ENCODE results near the gene SPINK14.

Gene SPINK14

DNA sequence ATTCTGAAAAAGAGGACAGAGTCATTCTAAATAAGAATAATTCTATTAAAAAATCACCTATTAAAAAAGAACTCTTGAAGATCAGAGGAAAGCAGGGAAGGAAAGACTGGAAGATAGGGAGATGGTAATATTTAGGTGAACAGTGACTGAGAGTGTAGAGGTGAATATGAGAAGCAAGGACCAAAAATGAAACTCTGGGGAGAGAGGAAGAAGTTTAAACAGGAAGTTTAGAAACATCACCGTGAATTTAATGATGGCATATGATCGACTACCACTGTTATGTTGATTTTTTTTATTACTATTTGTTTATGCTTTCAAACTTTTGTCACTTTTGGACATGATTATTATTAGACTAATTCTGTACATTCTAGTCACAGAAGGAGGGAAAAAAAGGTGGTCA is 32.8 kb downstream of the SPINK14 start:
- no peak for DNase-seq (ENCODE audit: low read depth in 2 of 2)

DNA sequence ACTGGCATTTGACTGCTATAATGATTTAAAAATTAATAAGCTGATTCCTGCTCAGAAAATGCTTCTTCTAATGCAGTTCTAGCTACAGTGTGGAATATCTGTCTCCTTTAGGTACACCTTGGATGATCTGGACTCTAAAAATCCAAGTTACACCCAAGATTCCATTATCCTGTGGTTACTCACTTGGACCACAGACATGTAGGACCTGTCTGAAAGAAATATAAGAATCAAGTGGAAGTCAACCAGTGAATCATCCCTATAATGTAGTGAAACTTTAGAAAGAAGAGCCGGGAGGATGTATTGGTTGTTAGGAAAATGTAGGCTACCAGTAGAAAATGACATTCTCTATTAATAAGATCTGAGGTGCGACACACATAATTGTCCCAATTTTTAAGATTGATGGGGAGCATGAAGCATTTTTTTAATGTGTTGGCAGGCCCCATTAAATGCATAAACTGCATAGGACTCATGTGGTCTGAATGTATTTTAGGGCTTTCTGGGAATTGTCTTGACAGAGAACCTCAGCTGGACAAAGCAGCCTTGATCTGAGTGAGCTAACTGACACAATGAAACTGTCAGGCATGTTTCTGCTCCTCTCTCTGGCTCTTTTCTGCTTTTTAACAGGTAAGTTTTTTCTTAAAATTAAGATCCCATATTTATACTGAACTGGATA is 34.3 kb downstream of the SPINK14 start, which contains the start of gene SPINK6:
Gene SPINK6, plus strand, starts transcription at position 512 of the 673 bp plus-strand sequence. Its CDS starts 55 bp downstream, at position 567.
- DNase-seq (ENCODE audit: low read depth in 2 of 2) = no peak

- no peak for DNase-seq (ENCODE audit: low read depth in 2 of 2)
These were observed 36.9 kb downstream of the SPINK14 start for GRCh38 chr5:148205044-148205806.

DNA sequence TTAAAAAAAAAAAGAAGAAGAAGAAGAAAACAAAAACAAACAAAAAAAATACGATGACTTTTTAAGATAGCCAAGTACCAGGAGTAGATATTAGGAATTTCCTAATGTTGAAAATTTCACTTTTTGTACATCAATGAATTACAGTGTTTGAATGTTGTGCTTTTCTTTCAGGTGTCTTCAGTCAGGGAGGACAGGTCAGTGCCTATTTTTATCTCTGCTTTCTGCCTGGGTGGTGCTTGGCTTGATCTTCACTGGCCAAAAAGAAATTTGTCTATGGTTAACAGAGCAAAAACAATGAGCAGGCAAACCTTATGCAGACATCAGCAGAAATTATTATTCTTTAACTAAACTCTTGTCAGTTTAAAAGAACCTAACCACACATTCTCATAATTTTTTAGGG is 37.5 kb downstream of the SPINK14 start:
- no peak for DNase-seq (ENCODE audit: low read depth in 2 of 2)

DNA sequence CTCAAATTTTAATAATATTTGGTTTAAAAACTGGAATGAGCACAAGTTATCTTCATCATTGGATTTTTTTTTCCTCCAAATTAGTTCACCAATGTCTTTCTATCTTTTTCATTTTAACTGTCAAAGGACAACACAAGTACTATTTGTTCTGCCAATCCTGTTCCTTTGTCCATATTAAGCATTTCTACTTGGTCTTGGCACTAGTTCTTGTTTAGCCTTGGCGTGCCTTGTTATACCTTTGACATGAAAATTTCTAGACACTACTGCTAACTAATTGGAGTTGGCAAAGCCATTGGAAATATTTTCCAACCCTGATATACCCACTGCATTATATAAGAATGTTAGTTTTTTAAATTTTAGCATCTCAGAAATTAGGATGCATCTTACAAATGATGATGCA is 38.3 kb downstream of the SPINK14 start:
- DNase-seq (ENCODE audit: low read depth in 2 of 2) = no peak

DNA sequence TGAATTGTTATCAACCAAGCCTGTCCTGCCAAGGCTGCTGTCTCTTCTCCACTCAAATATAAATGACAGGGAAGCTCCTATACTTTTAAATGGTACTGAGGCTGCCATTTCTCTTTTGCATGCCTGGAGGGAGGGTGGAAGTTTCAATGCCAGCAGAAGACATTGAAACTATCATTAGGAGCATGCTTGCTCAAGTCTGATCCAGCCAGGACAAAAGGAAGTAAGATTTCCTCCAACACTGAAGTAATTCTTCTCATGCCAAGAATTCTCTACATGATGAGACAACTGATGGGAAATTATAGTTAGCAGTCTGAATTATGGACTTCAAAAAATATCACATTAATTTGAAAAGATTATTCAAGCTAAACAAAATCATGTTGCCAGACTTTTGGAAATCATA is 39.9 kb downstream of the SPINK14 start:
- no peak for DNase-seq (ENCODE audit: low read depth in 2 of 2)

- no peak for DNase-seq (ENCODE audit: low read depth in 2 of 2)
These were observed 40.9 kb downstream of the SPINK14 start for GRCh38 chr5:148209151-148209770.

DNA sequence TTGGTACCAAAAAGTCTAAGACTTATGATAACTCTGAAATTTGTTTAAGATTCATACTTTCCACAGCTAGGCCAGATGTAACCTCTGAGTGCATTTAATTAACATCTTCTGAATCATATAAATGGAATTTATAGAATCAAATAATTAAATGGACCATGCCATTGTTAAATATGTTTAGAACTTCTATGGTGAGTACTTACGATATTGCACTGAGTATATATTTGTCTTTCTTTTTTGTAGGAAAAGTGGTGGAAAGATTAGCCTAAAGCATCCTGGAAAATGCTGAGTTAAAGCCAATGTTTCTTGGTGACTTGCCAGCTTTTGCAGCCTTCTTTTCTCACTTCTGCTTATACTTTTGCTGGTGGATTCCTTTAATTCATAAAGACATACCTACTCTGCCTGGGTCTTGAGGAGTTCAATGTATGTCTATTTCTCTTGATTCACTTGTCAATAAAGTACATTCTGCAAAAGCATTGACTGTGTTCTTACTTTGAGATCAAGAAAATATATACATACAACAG is 46.4 kb downstream of the SPINK14 start:
- no peak for DNase-seq (ENCODE audit: low read depth in 2 of 2)

DNA sequence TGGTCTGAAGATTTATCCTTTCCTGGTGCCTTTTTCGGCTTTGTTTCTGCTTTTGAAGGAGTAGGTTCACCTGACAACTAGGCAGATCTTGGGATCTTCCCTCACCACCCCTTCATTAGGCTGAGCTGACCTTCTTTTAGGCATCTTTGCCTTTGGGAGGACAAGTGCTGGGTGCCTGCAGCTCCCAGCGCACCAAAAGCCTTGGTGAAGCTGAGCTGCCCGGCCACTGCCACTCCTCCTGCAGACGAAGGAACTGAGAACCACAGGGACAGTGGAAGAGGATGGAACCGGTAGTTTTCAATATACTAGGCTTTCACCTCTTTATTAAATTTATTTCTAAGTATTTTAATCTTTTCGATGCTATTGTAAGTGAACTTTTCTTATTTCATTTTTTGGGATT is 53.2 kb downstream of the SPINK14 start:
- no peak for DNase-seq (ENCODE audit: low read depth in 2 of 2)

- no peak for DNase-seq (ENCODE audit: low read depth in 2 of 2)
These were observed 55.9 kb downstream of the SPINK14 start for GRCh38 chr5:148224117-148224742.
